GM23248 (cell line): Measurements from ENCODE around the gene SMG9. TPM values are rescaled to one million over a fixed set of nuclear protein-coding genes. Genes with fewer than 3 reads are reported as not detected.

Experiments
- DNase-seq: peaks from one replicate; pipeline ENCODE4 v3.0.0-alpha.2; 2015
- H2AFZ ChIP-seq: fragments of 200-600 bp; sonication (generic); 2 replicates; pipeline ENCODE4 v1.6.1; 2016; ENCODE audit warnings: antibody characterized with exemption
- H3F3A ChIP-seq: fragments of 200-600 bp; sonication (generic); 2 replicates; pipeline ENCODE4 v1.6.1; 2016; ENCODE audit warnings: mild to moderate bottlenecking, antibody characterized with exemption, mixed run types; ENCODE audit not compliant: insufficient read depth
- H3K27ac ChIP-seq: fragments of 200-600 bp; sonication (generic); 2 replicates; pipeline ENCODE4 v1.5.1; 2016; ENCODE audit warnings: mild to moderate bottlenecking
- H3K27me3 ChIP-seq: fragments of 200-600 bp; sonication (generic); replicated peaks from 2 replicates; pipeline ENCODE4 v1.6.1; 2016; ENCODE audit warnings: mild to moderate bottlenecking; ENCODE audit not compliant: insufficient read depth
- H3K36me3 ChIP-seq: fragments of 200-600 bp; sonication (generic); 2 replicates; pipeline ENCODE4 v1.6.1; 2016; ENCODE audit warnings: low read depth, mild to moderate bottlenecking
- H3K4me1 ChIP-seq: fragments of 200-600 bp; sonication (generic); 2 replicates; pipeline ENCODE4 v1.6.1; 2016; ENCODE audit warnings: mild to moderate bottlenecking; ENCODE audit not compliant: insufficient read depth
- H3K4me2 ChIP-seq: fragments of 200-600 bp; sonication (generic); one replicate; pipeline ENCODE4 v1.6.1; 2016; ENCODE audit warnings: mild to moderate bottlenecking; ENCODE audit not compliant: unreplicated experiment
- H3K4me3 ChIP-seq: fragments of 200-600 bp; sonication (generic); 2 replicates; pipeline ENCODE4 v1.5.1; 2016; ENCODE audit warnings: mild to moderate bottlenecking
- H3K79me2 ChIP-seq: fragments of 200-600 bp; sonication (generic); 2 replicates; pipeline ENCODE4 v1.6.1; 2016; ENCODE audit warnings: mild to moderate bottlenecking; ENCODE audit not compliant: insufficient read depth
- H3K9ac ChIP-seq: fragments of 200-600 bp; sonication (generic); 2 replicates; pipeline ENCODE4 v1.6.1; 2016; ENCODE audit warnings: mild to moderate bottlenecking
- H3K9me2 ChIP-seq: fragments of 200-600 bp; sonication (generic); 2 replicates; pipeline ENCODE4 v1.6.1; 2016; ENCODE audit warnings: mixed run types, mild to moderate bottlenecking, moderate library complexity; ENCODE audit not compliant: insufficient read depth
- H3K9me3 ChIP-seq: fragments of 200-600 bp; sonication (generic); one replicate; pipeline ENCODE4 v1.6.1; 2017; ENCODE audit warnings: low read depth
- H4K20me1 ChIP-seq: fragments of 200-600 bp; sonication (generic); 2 replicates; pipeline ENCODE4 v1.6.0; 2016; ENCODE audit not compliant: insufficient read depth
- EZH2 ChIP-seq: fragments of 200-600 bp; sonication (generic); IDR thresholded peaks from 2 replicates; pipeline ENCODE4 v1.6.1; 2018; ENCODE audit warnings: antibody characterized with exemption, mild to moderate bottlenecking; ENCODE audit not compliant: insufficient read depth, poor library complexity, severe bottlenecking
- EZH2phosphoT487 ChIP-seq: fragments of 200-600 bp; sonication (generic); IDR thresholded peaks from 2 replicates; pipeline ENCODE4 v1.6.1; 2018; ENCODE audit warnings: antibody characterized with exemption, moderate library complexity, mild to moderate bottlenecking, low read depth; ENCODE audit not compliant: insufficient read depth
- WGBS, 2 experiments: methylation state at CpG; one replicate each; pipeline ENCODE4 v1.1.6; 2015 to 2017; ENCODE audit warnings: low lambda C conversion rate in 2 of 2, low coverage in 1 of 2; ENCODE audit errors: missing lambda C conversion rate in 2 of 2; 5-methylcytosine and 5-hydroxymethylcytosine counted together
- in situ Hi-C: fragments of 300-500 bp; cut with MboI; formaldehyde crosslinking; loops from 2 replicates; pipeline ENCODE4 v1.15.0; 2020
- polyA plus RNA-seq: library from polyadenylated mRNA; unstranded; fragments of >200 nt; fragmentation: Nextera tagmentation; extraction: Ambion mirVana; gene quantifications from 2 replicates; pipeline ENCODE4 v1.2.1, GENCODE V29; 2016
- total RNA-seq: library from RNA; depleted of rRNA; stranded (reverse); fragments of >200 nt; shearing (Covaris generic); gene quantifications from 2 replicates; pipeline ENCODE4 v1.2.3, GENCODE V29; 2014

Gene SMG9
- total and polyA plus RNA-seq, 2 experiments from 2014 or later, result 13.0 to 23.2 TPM

DNA sequence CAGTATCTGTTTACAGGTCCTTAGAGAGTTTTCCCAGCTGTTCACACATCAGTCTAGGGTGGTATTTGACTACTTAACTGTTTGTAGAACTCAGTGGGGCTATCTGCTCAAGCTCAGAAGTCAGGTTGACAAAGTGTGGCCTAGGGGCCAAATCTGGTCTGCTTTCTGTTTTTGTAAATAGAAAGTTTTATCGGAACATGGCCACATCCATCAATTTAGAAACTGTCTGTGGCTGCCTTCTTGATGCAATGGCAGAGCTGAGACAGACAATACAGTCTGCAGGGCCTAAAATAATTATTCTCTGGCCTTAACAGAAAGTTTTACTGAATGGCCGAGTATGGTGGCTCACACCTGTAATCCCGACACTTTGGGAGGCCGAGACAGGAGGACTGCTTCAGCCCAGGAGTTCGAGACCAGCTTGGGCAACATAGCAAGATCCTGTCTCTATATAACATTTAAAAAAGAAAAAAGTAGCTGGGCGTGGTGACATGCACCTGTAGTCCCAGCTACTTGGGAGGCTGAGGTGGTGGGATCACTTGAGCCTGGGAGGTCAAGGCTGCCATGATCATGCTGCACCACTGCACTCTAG lies 2.4 kb downstream of the SMG9 start:
- peaks cover 45% of the 10 kb centered on the region for H3K4me1 ChIP-seq

DNA sequence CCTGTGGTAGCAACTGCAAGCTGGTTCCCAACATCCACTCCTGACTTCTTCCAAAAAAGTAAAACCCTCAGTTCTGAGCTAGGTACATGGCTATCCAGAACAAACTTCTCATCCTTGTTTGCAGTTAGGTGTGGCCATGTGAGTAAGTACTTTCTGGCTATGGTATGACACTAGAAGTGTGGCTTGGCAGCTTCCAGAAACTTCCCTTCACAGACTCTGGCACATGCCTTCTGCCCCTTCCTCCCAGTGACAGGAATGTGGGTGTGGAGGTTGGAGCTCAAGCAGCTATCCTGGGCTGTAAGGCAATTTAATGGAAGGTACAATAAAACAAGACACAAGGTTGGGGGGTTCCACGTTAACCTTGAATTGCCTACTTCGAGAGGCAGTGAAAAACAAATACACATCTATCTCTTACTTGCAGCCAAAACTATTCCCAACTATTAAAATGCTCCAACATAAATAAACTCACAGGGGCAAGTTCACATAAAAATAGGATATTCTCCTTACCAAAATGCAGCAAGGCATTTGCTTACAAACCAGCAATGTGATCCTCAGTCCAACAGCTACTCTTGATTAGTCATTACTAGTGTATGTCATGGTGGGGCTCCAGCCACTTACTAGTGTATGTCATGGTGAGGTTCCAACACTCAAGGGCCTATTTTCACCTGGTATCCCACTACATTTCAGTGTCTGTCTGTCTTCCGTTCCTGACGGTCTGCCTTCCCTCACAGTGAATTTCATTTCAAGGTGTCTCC lies 3.1 kb downstream of the SMG9 start:
- no peak overlapping the region for H3K4me3 ChIP-seq
- H3K79me2 ChIP-seq, result peaks cover 56% of the 10 kb centered on the region
- no peaks in the 10 kb centered on the region for H3K9me2 ChIP-seq
- H3F3A ChIP-seq, result peaks cover 43% of the 10 kb centered on the region
- no peaks in the 10 kb centered on the region for H3K27me3 ChIP-seq
- WGBS, 2 experiments, result 96 to 97% methylated on average over 4 of the region's 4 CpGs
- no peak for TF ChIP-seq EZH2
- peak; percentile 77 for DNase-seq
- no peak overlapping the region; the same call in 1 of the 2 replicates for H3K9ac ChIP-seq
- peak overlapping the region; percentile 95 for H3K27ac ChIP-seq
- H3K4me1 ChIP-seq, result peaks cover 38% of the 10 kb centered on the region
- no peaks in the 10 kb centered on the region for H4K20me1 ChIP-seq
- H2AFZ ChIP-seq, result no peak overlapping the region
- peak overlapping the region; percentile 71 for H3K4me2 ChIP-seq
- H3K36me3 ChIP-seq, result peaks cover 20% of the 10 kb centered on the region; the same call in 1 of the 2 replicates
- in situ Hi-C loops, result no loop called here
- no peaks in the 10 kb centered on the region for H3K9me3 ChIP-seq

More for the DNA sequence above, 2.4 kb downstream of the SMG9 start:
- Histone ChIP-seq H4K20me1 (no peaks in the 10 kb centered on the region), H3F3A (peaks cover 48% of the 10 kb centered on the region), H3K9ac (peak overlapping the region; percentile 26; the same call in 1 of the 2 replicates), H3K4me3 (peak overlapping the region; percentile 58), H3K9me2 (no peaks in the 10 kb centered on the region), H3K27ac (peak overlapping the region; percentile 95), H3K79me2 (peaks cover 56% of the 10 kb centered on the region), H3K27me3 (no peaks in the 10 kb centered on the region), H2AFZ (no peak overlapping the region), H3K36me3 (peaks cover 18% of the 10 kb centered on the region; the same call in 1 of the 2 replicates), H3K4me2 (peak overlapping the region; percentile 71), H3K9me3 (no peaks in the 10 kb centered on the region)
- no peak for DNase-seq
- TF ChIP-seq EZH2phosphoT487 (no peak), EZH2 (no peak)
- in situ Hi-C loops, result no loop called here
- WGBS, 2 experiments, result 95 to 98% methylated on average over 6 of the region's 6 CpGs

DNA sequence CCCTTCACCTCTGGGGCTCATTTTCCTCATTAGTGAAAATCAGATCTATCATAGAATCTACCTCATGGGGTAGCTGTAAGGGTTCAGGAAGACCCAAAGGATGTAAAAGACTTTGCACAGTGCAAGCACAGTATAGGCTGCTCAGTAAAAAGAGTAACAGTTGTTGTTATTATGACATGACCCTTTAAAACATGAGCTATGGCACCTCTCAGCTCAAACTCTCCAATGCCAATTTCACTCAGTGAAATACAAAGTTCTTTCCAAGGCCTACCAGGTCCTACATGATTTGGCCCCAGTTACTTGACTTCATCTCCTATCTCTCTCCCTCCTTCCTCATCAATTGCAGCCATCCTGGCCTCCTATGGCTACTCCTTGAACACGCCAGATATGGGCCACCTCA lies 4.9 kb downstream of the SMG9 start:
- DNase-seq, result no peak
- 97% methylated on average over 1 of the region's 1 CpG for WGBS, 2 experiments
- Histone ChIP-seq H3K4me1 (peaks cover 28% of the 10 kb centered on the region), H3K4me3 (no peak overlapping the region), H3K9me3 (no peaks in the 10 kb centered on the region), H3K9me2 (no peaks in the 10 kb centered on the region), H3K27me3 (no peaks in the 10 kb centered on the region), H3K4me2 (no peak overlapping the region), H3K9ac (no peak overlapping the region), H2AFZ (no peak overlapping the region), H4K20me1 (no peaks in the 10 kb centered on the region), H3K36me3 (peaks cover 29% of the 10 kb centered on the region), H3K79me2 (peaks cover 56% of the 10 kb centered on the region), H3F3A (peaks cover 31% of the 10 kb centered on the region), H3K27ac (no peak overlapping the region)
- in situ Hi-C loops, result loop anchor here (5.0 kb wide), 1 partner anchor 37 kb away; no protein-coding TSS in a partner anchor
- TF ChIP-seq EZH2phosphoT487 (no peak), EZH2 (no peak)

DNA sequence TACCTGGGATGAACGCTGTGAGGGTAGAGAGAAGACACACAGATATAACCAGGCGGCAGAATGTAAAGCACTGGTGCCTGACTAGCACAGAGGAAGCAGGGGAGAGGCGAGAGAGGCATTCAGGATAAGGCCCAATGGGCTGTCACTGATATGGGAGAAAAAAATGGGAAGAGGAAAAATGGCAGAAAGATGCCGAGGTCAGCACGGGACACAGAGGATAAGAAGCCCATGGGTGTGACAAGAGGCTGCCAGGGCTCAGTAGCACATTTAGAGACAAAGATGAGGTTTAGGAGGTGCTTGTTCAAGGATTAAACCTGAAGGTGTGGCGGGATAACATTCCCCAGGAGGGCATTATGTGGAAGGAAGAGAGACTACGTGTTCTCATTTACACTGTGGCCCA lies 5.6 kb downstream of the SMG9 start:
- WGBS, 2 experiments, result 90 to 97% methylated on average over 7 of the region's 7 CpGs
- H3K9me2 ChIP-seq, result no peaks in the 10 kb centered on the region
- DNase-seq, result no peak
- no peaks in the 10 kb centered on the region for H3K27me3 ChIP-seq
- H3K9me3 ChIP-seq, result no peaks in the 10 kb centered on the region
- H3F3A ChIP-seq, result peaks cover 30% of the 10 kb centered on the region
- H4K20me1 ChIP-seq, result no peaks in the 10 kb centered on the region
- peaks cover 35% of the 10 kb centered on the region for H3K36me3 ChIP-seq
- H3K4me1 ChIP-seq, result peaks cover 28% of the 10 kb centered on the region
- no peak overlapping the region for H3K4me2 ChIP-seq
- no peak overlapping the region for H2AFZ ChIP-seq
- H3K27ac ChIP-seq, result no peak overlapping the region
- H3K4me3 ChIP-seq, result no peak overlapping the region
- no peak overlapping the region for H3K9ac ChIP-seq
- in situ Hi-C loops, result loop anchor here (5.0 kb wide), 1 partner anchor 38 kb away; no protein-coding TSS in a partner anchor
- TF ChIP-seq EZH2phosphoT487 (no peak), EZH2 (no peak)
- peaks cover 56% of the 10 kb centered on the region for H3K79me2 ChIP-seq
